Ovary (tissue), 3 donors: ENCODE measurements around the gene CPS1.

ENCODE experiments used
- CTCF ChIP-seq, 3 donors: fragments of 450-650 bp in 2 of 3; fragments of 200-600 bp in 1 of 3; IDR thresholded peaks; one replicate each; pipeline versions ENCODE4 v1.5.1 to v1.8.0; 2016 to 2022; ENCODE audit warnings: antibody characterized with exemption in 3 of 3, mild to moderate bottlenecking in 1 of 3
- POLR2A ChIP-seq: fragments of 450-650 bp; IDR thresholded peaks from one replicate; pipeline ENCODE4 v1.6.1; 2017; ENCODE audit warnings: antibody characterized with exemption, mild to moderate bottlenecking, moderate library complexity
- donor health status: DM: no; HTN: no; CAD: no.

- TF ChIP-seq CTCF (IDR thresholded peaks at IDR 0.05) (no peak), POLR2A (no peak)
Observed at GRCh38 chr2:210568108-210568507, 11.7 kb downstream of the CPS1 start.
